ENCODE results near the gene PTGER2.

Gene PTGER2

DNA sequence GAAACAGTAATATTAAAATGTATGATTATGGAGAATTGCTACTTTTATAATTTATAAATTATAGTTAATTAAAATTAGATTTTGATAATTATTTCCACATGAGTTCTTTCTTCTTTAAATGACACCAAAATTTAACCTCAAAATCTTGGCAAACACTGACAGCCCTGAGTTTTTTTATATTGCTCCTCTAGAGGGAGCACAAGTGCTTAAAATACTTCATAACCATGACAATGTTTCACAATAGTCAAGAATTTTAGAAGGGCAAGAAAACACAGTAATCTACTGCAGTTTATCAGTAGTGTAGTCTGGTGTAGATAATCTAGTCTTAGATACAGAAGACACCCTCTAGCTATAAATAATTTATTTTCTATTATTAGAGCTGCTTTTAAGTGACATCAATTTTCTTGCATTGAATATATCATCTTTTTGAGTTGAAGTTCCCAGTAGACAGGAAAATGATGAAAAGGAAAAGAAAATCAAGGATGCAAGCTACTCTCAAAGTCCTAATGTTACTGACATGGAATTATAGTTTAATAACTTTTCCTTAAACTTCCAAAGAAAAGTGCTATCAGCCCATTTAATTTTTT lies 14.3 kb upstream of the PTGER2 start:
- DNase-seq (ENCODE audit: low read depth, low spot score) = peak; percentile 55

DNA sequence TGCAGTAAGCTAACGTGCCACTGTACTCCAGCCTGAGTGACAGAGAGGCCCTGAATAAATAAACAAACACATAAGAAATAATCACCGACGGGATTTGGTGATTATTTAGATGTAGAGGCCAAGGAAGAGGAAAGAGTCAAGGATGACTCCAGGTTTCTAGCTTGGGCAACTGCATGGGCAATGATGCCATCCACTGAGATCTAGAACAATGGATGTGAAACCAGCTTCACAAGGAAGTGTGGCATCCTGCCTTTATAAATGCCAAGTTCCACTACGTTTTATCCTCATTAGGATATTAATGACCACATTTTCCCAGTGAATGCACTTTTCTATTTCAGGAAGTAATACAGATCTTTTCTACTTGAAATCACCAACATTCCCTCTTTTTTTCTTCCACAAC lies 10.9 kb upstream of the PTGER2 start:
- DNase-seq (ENCODE audit: low read depth, low spot score) = no peak
- no peak overlapping the region for H3K4me3 ChIP-seq (ENCODE audit: low read length)

More for the DNA sequence above, 14.3 kb upstream of the PTGER2 start:
- no peak overlapping the region for H3K4me3 ChIP-seq (ENCODE audit: low read length)

DNA sequence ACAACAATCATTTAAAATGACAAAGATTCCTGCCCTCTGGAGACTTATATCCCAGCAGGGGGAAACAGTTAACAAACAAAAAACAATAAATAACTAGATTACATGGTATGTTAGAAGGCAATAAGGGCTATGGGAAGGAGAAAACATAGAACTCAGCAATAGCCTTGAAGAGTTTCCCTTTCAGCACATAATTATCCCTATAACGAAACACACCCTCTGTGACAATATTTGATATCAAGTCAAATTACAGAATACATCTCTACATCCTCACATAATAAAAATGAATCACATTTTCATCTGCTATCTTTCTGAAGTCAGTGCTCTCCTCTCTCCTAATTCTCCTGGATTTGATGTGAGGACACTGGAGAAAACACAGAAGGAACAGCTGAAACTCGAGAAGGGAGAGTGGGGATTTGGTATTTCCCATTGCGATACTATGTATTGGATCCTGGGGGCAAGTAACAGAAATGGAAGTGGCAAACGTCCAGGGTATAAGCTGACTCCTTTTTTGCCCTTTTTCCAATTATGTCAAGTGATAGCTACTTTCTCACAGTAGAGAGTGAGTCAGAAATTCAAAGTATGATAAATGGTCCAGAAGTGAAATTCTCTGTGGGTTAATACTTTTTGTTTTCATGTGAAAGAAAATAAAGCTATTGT lies 9.7 kb upstream of the PTGER2 start:
- DNase-seq (ENCODE audit: low read depth, low spot score) = no peak
- no peak overlapping the region for H3K4me3 ChIP-seq (ENCODE audit: low read length)

DNA sequence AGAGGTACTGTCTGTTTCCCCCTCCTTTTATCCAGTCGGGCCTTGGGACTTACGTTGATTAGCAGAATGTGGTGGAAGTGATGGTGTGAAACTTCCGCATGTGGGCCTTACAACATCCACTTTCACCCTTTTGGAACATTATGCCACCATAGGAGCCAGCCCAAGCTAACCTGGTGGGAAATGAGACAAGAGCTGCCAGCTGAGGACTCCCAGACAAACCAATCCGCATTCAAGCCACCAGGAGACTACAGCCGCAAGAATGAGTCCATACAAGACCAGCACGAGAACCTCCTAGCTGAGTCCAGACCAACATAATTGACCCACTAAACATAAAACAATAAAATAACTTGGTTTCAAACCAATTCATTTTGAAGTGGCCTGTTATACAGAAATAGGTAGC lies 9.1 kb upstream of the PTGER2 start:
- H3K4me3 ChIP-seq (ENCODE audit: low read length) = no peak overlapping the region
- no peak for DNase-seq (ENCODE audit: low read depth, low spot score)

DNA sequence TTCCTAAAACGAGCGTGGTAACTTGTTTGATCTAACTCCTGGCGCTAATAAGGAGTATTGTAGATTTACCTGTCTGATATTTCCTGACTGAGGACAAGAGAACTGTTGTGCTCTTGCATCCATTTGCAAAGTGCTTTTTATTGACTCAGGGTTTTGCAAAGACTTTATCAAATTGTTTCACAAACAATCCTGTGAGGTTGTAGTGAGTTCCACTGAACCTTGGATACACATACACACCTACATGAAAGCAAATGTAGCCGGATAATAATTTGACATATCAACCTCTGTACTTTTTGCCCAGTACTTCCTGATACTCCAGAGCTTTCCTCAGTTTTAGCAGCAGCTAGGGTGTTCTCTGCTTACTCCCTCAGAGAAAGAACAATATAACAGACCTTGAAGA lies 6.7 kb upstream of the PTGER2 start:
- H3K4me3 ChIP-seq (ENCODE audit: low read length) = no peak overlapping the region
- DNase-seq (ENCODE audit: low read depth, low spot score) = no peak

DNA sequence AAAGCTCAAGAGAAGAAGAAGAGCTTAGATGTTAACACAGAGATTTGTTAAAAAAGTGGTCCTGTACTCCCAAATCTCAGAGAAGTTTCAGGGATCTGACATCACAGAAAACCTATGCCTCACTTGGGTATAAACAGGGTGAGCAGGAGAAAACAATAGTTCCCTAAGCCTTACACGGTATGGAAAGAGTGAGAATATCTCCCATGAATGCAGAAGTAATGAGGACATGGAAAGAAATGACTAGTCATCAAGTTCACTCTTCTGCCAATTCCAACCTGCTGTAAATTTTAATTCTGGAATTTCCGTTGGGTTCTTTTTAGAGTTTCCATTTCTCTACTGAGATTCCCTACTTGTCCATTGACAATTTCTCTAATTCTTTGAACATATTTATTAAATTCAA lies 6.2 kb upstream of the PTGER2 start:
- no peak for DNase-seq (ENCODE audit: low read depth, low spot score)

DNA sequence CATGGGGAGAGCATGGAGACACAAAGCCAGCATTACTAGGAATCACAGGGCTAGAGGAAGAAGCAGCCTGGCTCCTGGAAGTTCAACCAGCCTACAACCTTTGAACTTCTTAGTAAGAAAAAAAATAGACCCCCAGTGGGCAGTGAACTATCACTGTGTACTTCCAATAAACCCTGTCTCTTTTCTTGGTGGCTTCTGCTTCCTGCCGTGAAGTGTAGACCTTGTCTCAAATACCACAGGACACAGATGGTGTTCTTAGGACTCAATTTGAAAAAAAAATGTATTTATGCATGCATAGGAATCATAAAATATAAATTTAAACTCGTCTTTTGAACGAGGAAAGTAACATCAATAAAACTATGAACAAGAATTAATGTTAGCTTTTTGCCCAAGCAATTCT lies 3.6 kb upstream of the PTGER2 start:
- no peak overlapping the region for H3K4me3 ChIP-seq (ENCODE audit: low read length)
- DNase-seq (ENCODE audit: low read depth, low spot score) = peak; percentile 43

More for the DNA sequence above, 6.2 kb upstream of the PTGER2 start:
- no peak overlapping the region for H3K4me3 ChIP-seq (ENCODE audit: low read length)

DNA sequence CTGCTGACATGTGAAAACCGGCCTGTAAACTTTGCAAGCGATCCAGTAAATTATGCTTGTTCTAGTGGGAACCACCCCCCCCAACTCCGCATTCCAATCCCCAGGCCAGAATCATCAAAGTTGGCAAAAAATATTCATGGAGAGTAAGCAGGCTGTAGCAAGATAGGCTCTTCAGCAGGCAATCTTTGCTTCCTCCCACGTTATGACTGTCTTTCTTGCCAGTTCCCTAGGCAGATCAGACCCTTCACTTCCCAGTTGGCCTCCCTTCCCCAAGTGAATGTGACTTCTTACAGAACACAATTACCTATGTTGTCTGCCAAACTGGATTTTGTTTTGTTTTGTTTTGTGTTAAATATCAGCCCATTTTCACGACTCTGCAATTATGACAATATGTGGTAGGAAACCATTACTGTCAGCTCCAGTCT lies 1.2 kb upstream of the PTGER2 start:
- no peak overlapping the region for H3K4me3 ChIP-seq (ENCODE audit: low read length)
- no peak for DNase-seq (ENCODE audit: low read depth, low spot score)

DNA sequence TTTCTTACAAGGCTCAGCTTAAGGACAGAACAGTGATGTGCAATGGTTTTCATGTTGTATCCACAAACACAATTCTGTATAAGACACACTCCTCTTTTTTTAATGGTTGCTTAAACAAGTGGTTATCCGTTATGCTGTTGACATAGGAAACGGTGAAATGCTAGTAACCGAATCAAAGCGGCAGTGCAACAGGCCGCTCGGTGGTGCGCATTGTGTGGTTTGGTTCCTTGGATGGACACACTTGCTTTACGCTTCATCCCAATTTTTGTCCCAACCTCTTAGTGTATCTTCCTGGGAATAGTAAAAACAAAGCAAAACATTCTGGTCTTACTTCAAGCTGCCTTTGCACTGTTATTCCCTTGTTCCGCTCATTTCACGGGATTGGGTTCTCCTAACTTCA lies 650 bp upstream of the PTGER2 start:
- no peak for DNase-seq (ENCODE audit: low read depth, low spot score)
- H3K4me3 ChIP-seq (ENCODE audit: low read length) = no peak overlapping the region

DNA sequence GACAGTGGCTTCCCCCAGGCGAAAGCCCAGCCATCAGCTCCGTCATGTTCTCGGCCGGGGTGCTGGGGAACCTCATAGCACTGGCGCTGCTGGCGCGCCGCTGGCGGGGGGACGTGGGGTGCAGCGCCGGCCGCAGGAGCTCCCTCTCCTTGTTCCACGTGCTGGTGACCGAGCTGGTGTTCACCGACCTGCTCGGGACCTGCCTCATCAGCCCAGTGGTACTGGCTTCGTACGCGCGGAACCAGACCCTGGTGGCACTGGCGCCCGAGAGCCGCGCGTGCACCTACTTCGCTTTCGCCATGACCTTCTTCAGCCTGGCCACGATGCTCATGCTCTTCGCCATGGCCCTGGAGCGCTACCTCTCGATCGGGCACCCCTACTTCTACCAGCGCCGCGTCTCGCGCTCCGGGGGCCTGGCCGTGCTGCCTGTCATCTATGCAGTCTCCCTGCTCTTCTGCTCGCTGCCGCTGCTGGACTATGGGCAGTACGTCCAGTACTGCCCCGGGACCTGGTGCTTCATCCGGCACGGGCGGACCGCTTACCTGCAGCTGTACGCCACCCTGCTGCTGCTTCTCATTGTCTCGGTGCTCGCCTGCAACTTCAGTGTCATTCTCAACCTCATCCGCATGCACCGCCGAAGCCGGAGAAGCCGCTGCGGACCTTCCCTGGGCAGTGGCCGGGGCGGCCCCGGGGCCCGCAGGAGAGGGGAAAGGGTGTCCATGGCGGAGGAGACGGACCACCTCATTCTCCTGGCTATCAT lies 663 bp downstream of the PTGER2 start:
- H3K4me3 ChIP-seq (ENCODE audit: low read length) = no peak overlapping the region
- no peak for DNase-seq (ENCODE audit: low read depth, low spot score)

DNA sequence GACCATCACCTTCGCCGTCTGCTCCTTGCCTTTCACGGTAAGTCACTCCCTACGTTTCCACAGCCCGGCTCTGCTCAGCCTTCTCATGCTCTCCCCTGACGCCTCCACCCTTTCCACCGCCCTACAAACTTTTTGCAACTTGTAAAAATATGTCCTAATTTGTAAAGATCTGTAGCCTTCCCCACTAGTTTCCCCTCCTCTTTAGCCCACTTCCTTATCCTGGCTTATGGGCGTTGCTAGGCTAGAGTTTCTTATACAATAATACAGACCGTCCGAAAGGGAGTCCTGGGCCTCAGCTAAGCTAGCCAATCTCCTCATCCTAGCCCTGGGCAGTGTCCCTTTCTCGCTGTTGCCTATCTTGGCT lies 1.2 kb downstream of the PTGER2 start:
- DNase-seq (ENCODE audit: low read depth, low spot score) = no peak
- H3K4me3 ChIP-seq (ENCODE audit: low read length) = no peak overlapping the region

DNA sequence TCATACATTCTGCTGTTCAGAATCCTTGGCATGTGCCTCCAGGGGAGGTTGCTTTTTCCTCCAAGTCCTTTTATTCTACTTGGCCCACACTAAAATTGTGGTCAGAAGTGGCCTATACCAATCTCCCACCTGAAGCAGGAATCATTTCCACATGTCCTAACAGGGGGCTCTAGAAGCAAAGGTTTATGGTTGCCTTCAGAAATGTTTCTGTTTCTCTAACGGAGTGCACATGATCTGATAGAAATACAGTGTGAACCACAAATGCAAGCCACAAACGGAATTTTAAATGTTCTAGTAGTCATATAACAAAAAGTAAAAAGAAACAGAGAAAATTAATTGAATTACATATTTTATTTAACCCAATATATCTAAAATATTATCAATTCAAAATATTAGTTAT lies 4.0 kb downstream of the PTGER2 start:
- DNase-seq (ENCODE audit: low read depth, low spot score) = peak; percentile 65
- no peak overlapping the region for H3K4me3 ChIP-seq (ENCODE audit: low read length)

DNA sequence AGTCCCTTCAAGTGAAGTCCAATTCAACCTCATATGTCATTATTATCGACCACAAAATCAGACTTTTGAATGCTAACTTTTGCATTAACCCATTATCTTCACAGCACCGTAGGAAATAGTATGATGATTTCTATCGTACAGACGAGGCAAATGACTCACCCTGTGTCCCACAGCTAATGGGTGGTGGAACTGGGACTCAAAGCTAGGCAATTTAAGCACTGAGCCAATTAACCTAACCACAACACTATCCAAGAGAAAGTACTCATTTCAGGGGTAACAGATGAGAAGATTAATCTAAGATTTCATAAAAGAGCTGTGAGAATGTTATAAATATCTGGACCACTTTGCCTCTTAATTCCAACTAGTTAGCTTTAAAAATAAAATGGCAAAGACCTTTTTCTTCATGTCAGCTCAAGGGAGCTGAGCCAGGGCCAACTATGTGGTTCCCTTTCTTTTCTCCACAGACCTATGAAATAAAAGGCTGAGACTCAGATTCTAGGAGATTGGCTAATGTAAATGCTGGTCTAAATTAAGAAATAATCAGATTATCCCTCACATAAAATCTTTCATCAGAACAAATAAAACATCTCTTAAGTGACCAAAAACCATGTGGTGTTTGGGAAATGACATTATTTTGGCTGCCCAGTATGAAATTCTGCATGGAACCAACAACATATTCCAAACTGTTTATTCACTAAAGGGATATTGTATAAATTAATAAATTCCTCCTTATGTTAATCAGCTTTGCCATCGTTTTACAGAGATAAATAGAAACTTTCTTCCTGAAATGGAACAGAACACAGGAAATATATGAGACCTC lies 4.9 kb downstream of the PTGER2 start:
- DNase-seq (ENCODE audit: low read depth, low spot score) = peak; percentile 32
- no peak overlapping the region for H3K4me3 ChIP-seq (ENCODE audit: low read length)

DNA sequence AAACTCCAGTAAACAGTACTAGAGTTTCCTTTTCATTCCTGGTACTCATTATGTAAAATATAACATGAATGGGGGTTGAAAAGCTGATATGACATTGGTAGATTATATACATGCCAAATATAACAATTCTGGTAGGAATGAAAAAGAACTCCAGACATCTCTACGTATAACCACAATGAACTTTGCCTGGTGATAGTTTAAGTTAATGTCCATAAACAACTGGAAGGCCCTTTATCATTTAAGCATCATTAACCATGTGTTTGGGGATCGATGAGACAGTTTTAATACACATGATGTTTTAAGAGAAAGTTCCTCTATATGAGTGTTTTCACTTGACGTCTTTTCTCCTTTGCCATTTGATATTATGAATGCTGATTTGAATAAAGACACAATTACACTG lies 5.8 kb downstream of the PTGER2 start:
- H3K4me3 ChIP-seq (ENCODE audit: low read length) = no peak overlapping the region
- no peak for DNase-seq (ENCODE audit: low read depth, low spot score)

DNA sequence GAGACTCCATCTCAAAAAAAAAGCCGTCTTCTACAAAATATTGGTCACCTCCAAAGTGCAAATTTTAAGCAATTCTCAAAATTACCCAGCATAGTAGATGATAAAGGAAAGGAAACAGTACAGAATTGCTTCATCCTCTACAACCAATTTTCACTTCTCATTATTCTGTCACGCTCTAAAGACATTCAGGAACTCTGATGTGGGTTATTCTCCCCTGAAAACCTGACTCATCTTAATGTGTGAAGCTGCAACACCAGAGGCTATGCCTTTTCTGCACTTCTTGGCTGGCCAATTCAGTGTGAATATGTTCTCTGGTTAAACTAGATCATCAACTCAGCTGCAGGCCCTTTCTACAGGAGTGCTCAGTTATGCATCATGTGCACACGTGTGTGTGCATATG lies 11.0 kb downstream of the PTGER2 start:
- DNase-seq (ENCODE audit: low read depth, low spot score) = peak; percentile 77
- no peak overlapping the region for H3K4me3 ChIP-seq (ENCODE audit: low read length)

DNA sequence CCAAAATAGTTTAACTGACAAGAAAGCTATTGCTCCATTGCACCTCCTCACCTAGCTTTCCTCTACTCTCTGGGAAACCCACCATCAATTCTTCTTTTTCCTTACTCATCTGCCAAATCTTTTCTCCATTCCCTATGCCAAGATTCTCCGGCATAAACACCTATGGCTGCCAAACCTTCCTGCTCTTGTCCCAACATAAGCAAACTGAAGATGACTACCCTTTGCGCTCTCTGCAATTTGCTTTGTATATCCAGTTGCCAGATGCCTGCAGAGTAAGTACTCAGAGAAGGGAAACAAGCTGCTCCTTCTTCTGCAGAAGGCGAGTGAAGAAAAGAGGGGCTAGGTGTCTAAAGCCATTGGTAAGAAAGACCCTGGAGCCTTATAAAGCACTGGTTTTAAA lies 11.5 kb downstream of the PTGER2 start:
- DNase-seq (ENCODE audit: low read depth, low spot score) = no peak
- no peak overlapping the region for H3K4me3 ChIP-seq (ENCODE audit: low read length)

DNA sequence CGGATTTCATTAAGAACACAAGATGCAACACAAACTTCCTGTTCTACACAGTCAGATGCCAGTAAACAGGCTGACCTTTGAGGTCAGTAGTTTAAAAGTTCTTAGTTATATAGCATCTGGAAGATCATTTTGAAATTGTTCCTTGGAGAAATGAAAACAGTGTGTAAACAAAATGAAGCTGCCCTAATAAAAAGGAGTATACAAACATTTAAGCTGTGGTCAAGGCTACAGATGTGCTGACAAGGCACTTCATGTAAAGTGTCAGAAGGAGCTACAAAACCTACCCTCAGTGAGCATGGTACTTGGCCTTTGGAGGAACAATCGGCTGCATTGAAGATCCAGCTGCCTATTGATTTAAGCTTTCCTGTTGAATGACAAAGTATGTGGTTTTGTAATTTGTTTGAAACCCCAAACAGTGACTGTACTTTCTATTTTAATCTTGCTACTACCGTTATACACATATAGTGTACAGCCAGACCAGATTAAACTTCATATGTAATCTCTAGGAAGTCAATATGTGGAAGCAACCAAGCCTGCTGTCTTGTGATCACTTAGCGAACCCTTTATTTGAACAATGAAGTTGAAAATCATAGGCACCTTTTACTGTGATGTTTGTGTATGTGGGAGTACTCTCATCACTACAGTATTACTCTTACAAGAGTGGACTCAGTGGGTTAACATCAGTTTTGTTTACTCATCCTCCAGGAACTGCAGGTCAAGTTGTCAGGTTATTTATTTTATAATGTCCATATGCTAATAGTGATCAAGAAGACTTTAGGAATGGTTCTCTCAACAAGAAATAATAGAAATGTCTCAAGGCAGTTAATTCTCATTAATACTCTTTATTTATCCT lies 13.5 kb downstream of the PTGER2 start:
- peak; percentile 55 for DNase-seq (ENCODE audit: low read depth, low spot score)
- no peak overlapping the region; the same call in 1 of the 2 replicates for H3K4me3 ChIP-seq (ENCODE audit: low read length)

DNA sequence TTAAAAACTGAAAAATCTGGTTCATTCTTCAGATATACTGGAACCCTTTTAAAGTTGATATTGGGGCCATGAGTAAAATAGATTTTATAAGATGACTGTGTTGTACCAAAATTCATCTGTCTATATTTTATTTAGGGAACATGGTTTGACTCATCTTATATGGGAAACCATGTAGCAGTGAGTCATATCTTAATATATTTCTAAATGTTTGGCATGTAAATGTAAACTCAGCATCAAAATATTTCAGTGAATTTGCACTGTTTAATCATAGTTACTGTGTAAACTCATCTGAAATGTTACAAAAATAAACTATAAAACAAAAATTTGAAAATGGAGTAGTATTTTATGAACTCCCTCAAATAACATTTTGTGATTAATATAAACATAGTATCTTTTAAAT lies 14.2 kb downstream of the PTGER2 start:
- no peak overlapping the region for H3K4me3 ChIP-seq (ENCODE audit: low read length)
- DNase-seq (ENCODE audit: low read depth, low spot score) = no peak

All from Jurkat, Clone E6-1 (cell line).